Fibroblast of skin of left biceps (primary cell): ENCODE measurements around the gene PDGFRB.
A peak's percentile ranks its signal among the peaks of the same experiment; 100 is the strongest.

ENCODE experiments used
- DNase-seq, 2 experiments: peaks; one replicate each; pipeline ENCODE4 v3.0.0-alpha.2; 2013; ENCODE audit warnings: low read depth in 2 of 2

PDGFRB gene

GRCh38 chr5:150114773-150115408 lies 40.8 kb downstream of the PDGFRB start:
- DNase-seq: no peak

- DNase-seq: no peak
These were observed 41.5 kb downstream of the PDGFRB start for GRCh38 chr5:150114102-150114641.

- DNase-seq: no peak
These were observed 42.4 kb downstream of the PDGFRB start for GRCh38 chr5:150113047-150113744.

GRCh38 chr5:150112201-150113046 lies 43.2 kb downstream of the PDGFRB start:
- peak; percentile 52 to 53 for DNase-seq

- DNase-seq: no peak
These were observed 44.5 kb downstream of the PDGFRB start for GRCh38 chr5:150111122-150111521.

- DNase-seq: no peak
These were observed 45.7 kb downstream of the PDGFRB start for GRCh38 chr5:150109921-150110320.

GRCh38 chr5:150108711-150109514 lies 46.7 kb downstream of the PDGFRB start:
- no peak for DNase-seq

- peak; percentile 45 to 46 for DNase-seq
These were observed 47.7 kb downstream of the PDGFRB start for GRCh38 chr5:150107909-150108447.

- no peak for DNase-seq
These were observed 48.8 kb downstream of the PDGFRB start for GRCh38 chr5:150106674-150107426.

- no peak for DNase-seq
These were observed 49.6 kb downstream of the PDGFRB start for GRCh38 chr5:150105928-150106615.

- no peak for DNase-seq
These were observed 51.1 kb downstream of the PDGFRB start for GRCh38 chr5:150104550-150104870.

- DNase-seq: no peak
These were observed 51.7 kb downstream of the PDGFRB start for GRCh38 chr5:150103678-150104549.

- DNase-seq: no peak
These were observed 54.6 kb downstream of the PDGFRB start for GRCh38 chr5:150101023-150101422.

- no peak for DNase-seq
These were observed 58.5 kb downstream of the PDGFRB start for GRCh38 chr5:150097152-150097551.

- no peak for DNase-seq
These were observed 63.4 kb downstream of the PDGFRB start for GRCh38 chr5:150092159-150092787.

GRCh38 chr5:150085950-150086715 lies 69.5 kb downstream of the PDGFRB start, which contains the start of gene CSF1R:
TSS of gene CSF1R (minus strand) at chr5:150086554. CDS start at chr5:150086427, 127 bp downstream.
- no peak for DNase-seq

- no peak for DNase-seq
These were observed 70.3 kb downstream of the PDGFRB start for GRCh38 chr5:150085191-150085912.
